Bronchial epithelial cell (primary cell): ENCODE measurements around the gene LRRIQ4. TPM values are rescaled to one million over a fixed set of nuclear protein-coding genes. Genes with fewer than 3 reads are reported as not detected.

Experiments
- DNase-seq: peaks from one replicate; pipeline ENCODE4 v3.0.0-alpha.2; 2010; ENCODE audit warnings: low read depth
- FAIRE-seq: peaks from 2 replicates; lab custom pipeline; 2011; peaks lifted over from hg19 to GRCh38; lab: Jason Lieb, UNC
- H3K27me3 ChIP-seq: 2 replicates; pipeline ENCODE4 v1.5.1; 2011; ENCODE audit warnings: low read length; ENCODE audit not compliant: control insufficient read depth, insufficient read depth
- H3K36me3 ChIP-seq: 2 replicates; pipeline ENCODE4 v1.5.1; 2011; ENCODE audit warnings: low read length; ENCODE audit not compliant: control insufficient read depth, insufficient read depth
- H3K4me3 ChIP-seq: 2 replicates; pipeline ENCODE4 v1.5.1; 2011; ENCODE audit warnings: mild to moderate bottlenecking, low read depth, low read length, control low read depth
- total RNA-seq: library from RNA; depleted of rRNA; stranded (reverse); fragments of >200 nt; gene quantifications from 2 replicates; pipeline ENCODE4 v1.2.1, GENCODE V29; 2014
- TF ChIP-seq, protein P1 (sequence below): IDR thresholded peaks from 2 replicates; pipeline ENCODE4 v1.5.1; 2011; ENCODE audit warnings: mild to moderate bottlenecking, moderate library complexity, low read length, control low read depth, inconsistent platforms; ENCODE audit not compliant: insufficient read depth, severe bottlenecking

The LRRIQ4 gene
- total RNA-seq, 1 donor from 2014 or later = not detected

DNA sequence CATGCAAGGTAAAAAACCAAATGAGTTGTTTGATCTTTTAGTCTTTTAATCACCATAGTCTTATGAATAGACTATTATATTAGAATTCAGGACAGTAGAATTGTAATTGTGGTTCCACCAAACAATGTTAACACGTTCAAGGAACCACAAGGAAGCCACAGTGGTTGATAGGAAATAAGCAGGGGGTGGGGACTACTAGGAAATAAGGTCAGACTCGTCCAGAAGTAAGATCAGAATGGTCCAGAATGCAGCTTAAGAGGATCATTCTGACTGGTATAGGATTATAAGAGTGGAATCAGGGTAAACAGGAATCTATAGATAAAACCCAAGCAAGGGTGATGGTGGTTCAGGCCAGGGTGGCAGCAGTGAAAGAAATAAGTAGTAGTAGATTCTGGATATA lies 31.9 kb upstream of the LRRIQ4 start:
- TF ChIP-seq, protein P1, sequence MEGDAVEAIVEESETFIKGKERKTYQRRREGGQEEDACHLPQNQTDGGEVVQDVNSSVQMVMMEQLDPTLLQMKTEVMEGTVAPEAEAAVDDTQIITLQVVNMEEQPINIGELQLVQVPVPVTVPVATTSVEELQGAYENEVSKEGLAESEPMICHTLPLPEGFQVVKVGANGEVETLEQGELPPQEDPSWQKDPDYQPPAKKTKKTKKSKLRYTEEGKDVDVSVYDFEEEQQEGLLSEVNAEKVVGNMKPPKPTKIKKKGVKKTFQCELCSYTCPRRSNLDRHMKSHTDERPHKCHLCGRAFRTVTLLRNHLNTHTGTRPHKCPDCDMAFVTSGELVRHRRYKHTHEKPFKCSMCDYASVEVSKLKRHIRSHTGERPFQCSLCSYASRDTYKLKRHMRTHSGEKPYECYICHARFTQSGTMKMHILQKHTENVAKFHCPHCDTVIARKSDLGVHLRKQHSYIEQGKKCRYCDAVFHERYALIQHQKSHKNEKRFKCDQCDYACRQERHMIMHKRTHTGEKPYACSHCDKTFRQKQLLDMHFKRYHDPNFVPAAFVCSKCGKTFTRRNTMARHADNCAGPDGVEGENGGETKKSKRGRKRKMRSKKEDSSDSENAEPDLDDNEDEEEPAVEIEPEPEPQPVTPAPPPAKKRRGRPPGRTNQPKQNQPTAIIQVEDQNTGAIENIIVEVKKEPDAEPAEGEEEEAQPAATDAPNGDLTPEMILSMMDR = no peak
- DNase-seq (no peak), FAIRE-seq (no peak)
- H3K4me3 ChIP-seq = no peak overlapping the region
- H3K36me3 ChIP-seq = peaks cover 20% of the 10 kb centered on the region
- H3K27me3 ChIP-seq = no peaks in the 10 kb centered on the region

DNA sequence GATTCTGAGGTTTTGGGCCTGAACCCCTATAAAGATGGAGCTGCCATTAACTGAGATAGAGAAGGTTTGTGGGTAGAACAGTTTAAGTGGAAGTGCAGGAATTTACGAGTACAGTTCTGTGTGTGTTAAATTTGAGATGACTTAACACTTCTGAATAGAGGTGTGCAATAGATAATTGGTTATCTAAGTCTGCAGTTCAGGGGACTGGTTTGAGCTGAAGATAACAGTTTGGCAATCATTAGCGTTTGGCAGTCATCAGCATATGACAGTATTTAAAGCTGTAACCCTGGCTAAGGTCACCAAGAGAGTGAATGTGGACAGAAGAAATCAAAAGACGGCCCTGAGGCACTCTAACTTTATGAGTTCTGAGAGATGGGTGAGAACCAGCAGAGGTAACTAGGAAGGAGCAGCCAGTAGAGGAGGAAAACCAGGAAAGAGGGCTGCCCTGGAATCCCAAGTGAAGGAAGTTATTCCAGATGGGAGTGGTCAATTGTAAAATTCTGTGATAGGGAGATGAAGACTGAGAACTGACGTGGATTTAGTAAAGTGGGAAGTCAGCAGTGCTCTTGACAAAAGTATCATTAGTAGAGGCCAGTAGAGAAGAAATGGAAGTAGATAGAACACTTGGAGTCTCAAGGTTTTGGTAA lies 31.3 kb upstream of the LRRIQ4 start:
- no peak for FAIRE-seq
- Histone ChIP-seq H3K27me3 (no peaks in the 10 kb centered on the region), H3K4me3 (no peak overlapping the region), H3K36me3 (peaks cover 18% of the 10 kb centered on the region)
- no peak for DNase-seq
- TF ChIP-seq, protein P1 = no peak

DNA sequence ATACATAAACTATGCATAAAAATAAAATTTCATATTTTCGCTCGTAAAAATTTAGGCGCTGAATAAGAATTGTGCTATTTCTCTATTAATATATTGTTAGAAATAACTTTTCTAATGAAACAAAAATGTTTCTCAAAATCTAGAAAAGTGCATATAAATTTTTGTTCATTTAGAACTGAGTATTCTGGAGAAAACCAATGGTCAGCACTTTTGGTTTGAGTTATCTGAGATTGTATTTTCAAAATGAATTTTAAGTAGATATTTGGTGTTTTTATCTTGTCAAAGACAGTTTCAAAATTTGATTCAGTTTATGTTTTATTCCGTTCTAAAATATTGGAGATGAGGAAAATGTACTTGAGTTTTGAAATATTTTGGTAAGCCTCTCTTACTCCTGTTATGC lies 25.6 kb upstream of the LRRIQ4 start:
- H3K4me3 ChIP-seq = no peak overlapping the region
- FAIRE-seq (no peak), DNase-seq (no peak)
- no peaks in the 10 kb centered on the region for H3K27me3 ChIP-seq
- TF ChIP-seq, protein P1 = no peak
- peaks cover 4% of the 10 kb centered on the region for H3K36me3 ChIP-seq

DNA sequence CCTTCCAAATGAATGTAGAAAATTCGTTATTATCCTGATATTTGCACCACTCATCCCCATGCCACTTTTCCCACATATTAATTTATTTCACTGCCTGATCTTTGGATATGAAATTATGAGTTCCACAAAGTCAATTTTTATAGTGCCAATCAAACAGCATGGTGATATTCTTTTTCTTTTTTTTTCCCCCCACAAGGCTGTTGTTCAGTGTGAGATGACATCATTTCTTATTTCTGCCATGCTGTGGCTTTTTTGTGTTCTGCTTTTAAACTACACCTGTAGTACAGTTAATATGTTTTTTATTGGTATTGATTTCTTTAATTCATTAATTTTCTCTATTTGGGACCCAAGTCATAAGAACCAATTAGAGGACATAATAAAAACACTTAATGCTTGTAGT lies 24.9 kb upstream of the LRRIQ4 start:
- Histone ChIP-seq H3K27me3 (no peaks in the 10 kb centered on the region), H3K4me3 (no peak overlapping the region), H3K36me3 (peaks cover 3% of the 10 kb centered on the region)
- no peak for FAIRE-seq
- TF ChIP-seq, protein P1 = no peak
- no peak for DNase-seq

DNA sequence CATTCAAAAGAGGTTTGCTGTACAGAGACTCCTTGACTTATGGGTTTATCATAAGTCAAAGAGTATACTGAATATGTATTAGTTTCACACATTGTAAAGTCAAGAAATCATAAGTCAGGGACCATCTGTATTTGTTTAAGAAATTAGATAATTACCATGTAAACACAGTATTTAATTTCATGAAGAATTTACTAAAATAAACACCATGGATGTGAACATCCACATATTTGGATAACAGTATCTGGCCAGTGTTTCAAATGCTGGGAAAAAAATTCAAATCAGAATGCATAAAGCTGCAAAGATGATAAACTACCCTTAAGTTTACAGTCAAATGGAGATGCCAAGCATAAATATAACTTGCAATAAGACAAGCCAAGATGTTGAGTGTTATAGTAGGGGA lies 22.5 kb upstream of the LRRIQ4 start:
- H3K27me3 ChIP-seq = no peaks in the 10 kb centered on the region
- TF ChIP-seq, protein P1 = no peak
- DNase-seq = no peak
- H3K36me3 ChIP-seq = peaks cover 2% of the 10 kb centered on the region
- no peak for FAIRE-seq
- H3K4me3 ChIP-seq = no peak overlapping the region
